Keratinocyte (primary cell): ENCODE measurements around the gene SFXN4. TPM values are rescaled to one million over a fixed set of nuclear protein-coding genes. Genes with fewer than 3 reads are reported as not detected.

Experiments
- DNase-seq: peaks from one replicate; pipeline ENCODE4 v3.0.0-alpha.2; 2011; ENCODE audit warnings: low read depth, missing footprints, low spot score
- FAIRE-seq: peaks from 2 replicates; lab custom pipeline; 2011; peaks lifted over from hg19 to GRCh38; lab: Jason Lieb, UNC
- H2AFZ ChIP-seq: 2 replicates; pipeline ENCODE4 v1.6.0; 2012; ENCODE audit warnings: low read length, control low read depth, inconsistent platforms; ENCODE audit not compliant: control insufficient read depth
- H3K27ac ChIP-seq: 2 replicates; pipeline ENCODE4 v1.5.1; 2011; ENCODE audit warnings: low read length; ENCODE audit not compliant: control insufficient read depth, insufficient read depth
- H3K27me3 ChIP-seq: 3 replicates; pipeline ENCODE4 v1.6.0; 2011; ENCODE audit warnings: low read length; ENCODE audit not compliant: control insufficient read depth, insufficient read depth; ENCODE audit errors: extremely low read depth
- H3K36me3 ChIP-seq, 2 experiments: 2 replicates in 1 of 2; 3 replicates in 1 of 2; pipeline ENCODE4 v1.5.1; 2011; ENCODE audit warnings: low read length in 2 of 2, mild to moderate bottlenecking in 1 of 2; ENCODE audit not compliant: control insufficient read depth in 2 of 2, insufficient read depth in 2 of 2; ENCODE audit errors: extremely low read depth in 1 of 2
- H3K4me1 ChIP-seq: 3 replicates; pipeline ENCODE4 v1.5.1; 2011; ENCODE audit warnings: low read length; ENCODE audit not compliant: control insufficient read depth, insufficient read depth; ENCODE audit errors: extremely low read depth
- H3K4me2 ChIP-seq: 3 replicates; pipeline ENCODE4 v1.6.0; 2011; ENCODE audit warnings: low read depth, low read length; ENCODE audit not compliant: control insufficient read depth, insufficient read depth; ENCODE audit errors: extremely low read depth
- H3K4me3 ChIP-seq, 3 experiments: fragments of 200-600 bp in 1 of 3; sonication (generic) in 1 of 3; 2 replicates in 2 of 3; 3 replicates in 1 of 3; pipeline ENCODE4 v1.5.1; 2011 to 2016; ENCODE audit warnings: low read length in 3 of 3, mild to moderate bottlenecking in 3 of 3, control low read depth in 2 of 3, inconsistent platforms in 1 of 3, low read depth in 1 of 3, mixed read lengths in 1 of 3, mixed run types in 1 of 3, moderate library complexity in 1 of 3; ENCODE audit not compliant: control insufficient read depth in 2 of 3, insufficient read depth in 2 of 3; ENCODE audit errors: extremely low read depth in 1 of 3
- H3K79me2 ChIP-seq: 2 replicates; pipeline ENCODE4 v1.6.0; 2012; ENCODE audit warnings: low read length; ENCODE audit not compliant: control insufficient read depth, insufficient read depth
- H3K9ac ChIP-seq: 3 replicates; pipeline ENCODE4 v1.6.0; 2011; ENCODE audit warnings: low read length; ENCODE audit not compliant: control insufficient read depth, insufficient read depth; ENCODE audit errors: extremely low read depth
- H3K9me1 ChIP-seq: 3 replicates; pipeline ENCODE4 v1.6.0; 2011; ENCODE audit warnings: low read length; ENCODE audit not compliant: control insufficient read depth, insufficient read depth; ENCODE audit errors: extremely low read depth
- H3K9me3 ChIP-seq: 2 replicates; pipeline ENCODE4 v1.5.1; 2012; ENCODE audit warnings: low read depth, low read length; ENCODE audit not compliant: control insufficient read depth
- H4K20me1 ChIP-seq: 3 replicates; pipeline ENCODE4 v1.6.0; 2011; ENCODE audit warnings: low read length; ENCODE audit not compliant: control insufficient read depth, insufficient read depth; ENCODE audit errors: extremely low read depth
- EZH2 ChIP-seq: IDR thresholded peaks from one replicate; pipeline ENCODE4 v1.6.1; 2012; ENCODE audit warnings: inconsistent platforms, mild to moderate bottlenecking, low read length, moderate library complexity
- dilution Hi-C: fragments of 300-500 bp; cut with MboI; formaldehyde crosslinking; loops from one replicate; pipeline ENCODE4 v1.7.0; 2020; ENCODE audit warnings: low sequenced_read_pairs; ENCODE audit not compliant: extremely low pct_ligation_motif_present
- polyA plus RNA-seq, 5 experiments: library from polyadenylated mRNA; depleted of rRNA in 3 of 5; stranded (reverse) in 3 of 5; stranded (forward) in 1 of 5; unstranded in 1 of 5; fragments of >200 nt; gene quantifications; 1 replicate in 1 of 5; 2 replicates in 3 of 5; 3 replicates in 1 of 5; pipeline versions ENCODE4 v1.2.1 to v1.2.3, GENCODE V29; 2011 to 2012; ENCODE audit warnings: missing spikeins in 2 of 5, low read depth in 1 of 5, low replicate concordance in 1 of 5
- TF ChIP-seq, protein P1 (sequence below), 3 experiments: IDR thresholded peaks in 1 of 3; conservative IDR thresholded peaks in 1 of 3; optimal IDR thresholded peaks in 1 of 3; 2 replicates in 2 of 3; 3 replicates in 1 of 3; pipeline versions ENCODE3 to v1.5.1; 2011; ENCODE audit warnings: low read length in 3 of 3, mild to moderate bottlenecking in 3 of 3, moderate library complexity in 2 of 3, control low read depth in 1 of 3, inconsistent platforms in 1 of 3; ENCODE audit not compliant: insufficient read depth in 2 of 3; ENCODE audit errors: extremely low read depth in 1 of 3

Gene SFXN4
- polyA plus RNA-seq, 1 donor (not counting 4 experiments of a cell fraction or from before 2014, with no cell fraction given) = 27.6 TPM

GRCh38 chr10:119176166-119176565 lies 10.7 kb upstream of the SFXN4 start:
- Histone ChIP-seq H3K4me3 (no peak overlapping the region), H3K4me2 (no peak overlapping the region), H3K9ac (no peak overlapping the region), H3K9me1 (no peaks in the 10 kb centered on the region), H2AFZ (no peak overlapping the region), H3K9me3 (no peaks in the 10 kb centered on the region), H4K20me1 (no peaks in the 10 kb centered on the region), H3K27me3 (no peaks in the 10 kb centered on the region), H3K4me1 (peaks cover 17% of the 10 kb centered on the region), H3K79me2 (peaks cover 42% of the 10 kb centered on the region), H3K36me3 (peaks cover 18 to 30% of the 10 kb centered on the region in 2 experiments), H3K27ac (no peak overlapping the region)
- FAIRE-seq (no peak), DNase-seq (no peak)
- dilution Hi-C loops = no loop called here
- TF ChIP-seq, protein P1, sequence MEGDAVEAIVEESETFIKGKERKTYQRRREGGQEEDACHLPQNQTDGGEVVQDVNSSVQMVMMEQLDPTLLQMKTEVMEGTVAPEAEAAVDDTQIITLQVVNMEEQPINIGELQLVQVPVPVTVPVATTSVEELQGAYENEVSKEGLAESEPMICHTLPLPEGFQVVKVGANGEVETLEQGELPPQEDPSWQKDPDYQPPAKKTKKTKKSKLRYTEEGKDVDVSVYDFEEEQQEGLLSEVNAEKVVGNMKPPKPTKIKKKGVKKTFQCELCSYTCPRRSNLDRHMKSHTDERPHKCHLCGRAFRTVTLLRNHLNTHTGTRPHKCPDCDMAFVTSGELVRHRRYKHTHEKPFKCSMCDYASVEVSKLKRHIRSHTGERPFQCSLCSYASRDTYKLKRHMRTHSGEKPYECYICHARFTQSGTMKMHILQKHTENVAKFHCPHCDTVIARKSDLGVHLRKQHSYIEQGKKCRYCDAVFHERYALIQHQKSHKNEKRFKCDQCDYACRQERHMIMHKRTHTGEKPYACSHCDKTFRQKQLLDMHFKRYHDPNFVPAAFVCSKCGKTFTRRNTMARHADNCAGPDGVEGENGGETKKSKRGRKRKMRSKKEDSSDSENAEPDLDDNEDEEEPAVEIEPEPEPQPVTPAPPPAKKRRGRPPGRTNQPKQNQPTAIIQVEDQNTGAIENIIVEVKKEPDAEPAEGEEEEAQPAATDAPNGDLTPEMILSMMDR (optimal IDR thresholded peaks at IDR 0.05 in 1 of 3, IDR thresholded peaks at IDR 0.05 in 1 of 3, conservative IDR thresholded peaks at IDR 0.05 in 1 of 3; ENCODE audit: extremely low read depth in 1 of 3, insufficient read depth in 2 of 3, low read length in 3 of 3) = no peak
- TF ChIP-seq EZH2 = no peak

DNA sequence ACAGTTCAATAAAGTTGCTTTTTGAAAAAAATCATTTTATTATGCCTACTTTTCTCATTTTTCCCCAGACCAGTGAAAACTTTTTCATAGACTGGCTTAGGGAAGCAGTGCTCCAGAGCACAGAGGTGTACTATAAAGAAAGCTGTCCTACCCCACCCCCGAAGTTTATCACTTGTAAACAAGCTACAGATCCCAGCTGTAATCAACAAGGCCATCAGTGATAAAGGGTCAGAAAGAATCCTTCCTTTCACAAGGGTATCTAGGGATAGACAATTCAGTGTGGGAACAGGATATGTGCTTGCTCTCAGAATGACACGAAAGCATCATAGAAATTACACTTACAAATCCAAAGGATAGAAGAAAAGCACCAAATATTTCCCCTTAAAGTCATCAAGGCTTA lies 8.6 kb upstream of the SFXN4 start:
- Histone ChIP-seq H3K27ac (no peak overlapping the region), H3K79me2 (peaks cover 42% of the 10 kb centered on the region), H4K20me1 (no peaks in the 10 kb centered on the region), H3K36me3 (peaks cover 29 to 34% of the 10 kb centered on the region in 2 experiments), H2AFZ (no peak overlapping the region), H3K4me1 (peaks cover 17% of the 10 kb centered on the region), H3K9me3 (no peaks in the 10 kb centered on the region), H3K4me3 (no peak overlapping the region), H3K9me1 (no peaks in the 10 kb centered on the region), H3K4me2 (no peak overlapping the region), H3K9ac (no peak overlapping the region), H3K27me3 (no peaks in the 10 kb centered on the region)
- dilution Hi-C loops = no loop called here
- TF ChIP-seq EZH2 = no peak
- DNase-seq (no peak), FAIRE-seq (no peak)

DNA sequence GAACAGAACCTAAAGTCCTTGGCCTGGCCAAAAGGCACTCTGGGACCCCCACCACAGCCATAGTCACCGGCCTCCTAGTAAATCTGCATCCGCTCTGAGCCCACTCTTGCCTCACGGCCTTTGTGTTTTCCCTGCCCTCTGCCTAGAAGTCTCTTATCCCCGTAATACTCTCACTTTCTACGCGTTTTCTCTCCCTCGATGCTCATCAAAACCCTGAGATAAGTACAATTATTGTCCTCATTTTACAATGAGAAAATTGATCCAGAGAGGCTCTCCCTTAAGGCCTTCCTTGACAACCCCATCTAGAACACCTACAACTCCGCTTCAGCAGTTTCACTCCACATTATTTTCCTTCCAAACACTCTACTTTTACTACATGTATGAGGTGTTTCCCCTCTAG lies 1.5 kb upstream of the SFXN4 start:
- no peaks in the 10 kb centered on the region for H4K20me1 ChIP-seq
- no peak for TF ChIP-seq EZH2
- TF ChIP-seq, protein P1 (optimal IDR thresholded peaks at IDR 0.05 in 1 of 3, IDR thresholded peaks at IDR 0.05 in 1 of 3, conservative IDR thresholded peaks at IDR 0.05 in 1 of 3; ENCODE audit: extremely low read depth in 1 of 3, insufficient read depth in 2 of 3, low read length in 3 of 3) = no peak
- no peak overlapping the region for H3K4me3 ChIP-seq
- FAIRE-seq (no peak), DNase-seq (no peak)
- H3K27ac ChIP-seq = no peak overlapping the region
- no peak overlapping the region for H2AFZ ChIP-seq
- no peaks in the 10 kb centered on the region for H3K9me3 ChIP-seq
- no peak overlapping the region for H3K9ac ChIP-seq
- peaks cover 15% of the 10 kb centered on the region for H3K4me1 ChIP-seq
- H3K36me3 ChIP-seq = peaks cover 20 to 22% of the 10 kb centered on the region in 2 experiments
- H3K4me2 ChIP-seq = no peak overlapping the region
- H3K9me1 ChIP-seq = no peaks in the 10 kb centered on the region
- H3K27me3 ChIP-seq = no peaks in the 10 kb centered on the region
- dilution Hi-C loops = no loop called here
- H3K79me2 ChIP-seq = peaks cover 4% of the 10 kb centered on the region
